GM19438 (cell line): Measurements from ENCODE around the gene TNFAIP8L1.

Experiments
- ATAC-seq: cut with Tn5 transposase; IDR thresholded peaks from one replicate; pipeline ENCODE4 v1.9.1; 2021; ENCODE audit warnings: low read depth; ENCODE audit not compliant: unreplicated experiment

TNFAIP8L1 gene

GRCh38 chr19:4609878-4610511 lies 29.3 kb upstream of the TNFAIP8L1 start:
- ATAC-seq: no peak

GRCh38 chr19:4613254-4613751 lies 26.0 kb upstream of the TNFAIP8L1 start:
- ATAC-seq: no peak

GRCh38 chr19:4618019-4618418 lies 21.3 kb upstream of the TNFAIP8L1 start:
- ATAC-seq: no peak

- ATAC-seq: no peak
Observed at GRCh38 chr19:4619668-4620294, 19.5 kb upstream of the TNFAIP8L1 start.

- no peak for ATAC-seq
Observed at GRCh38 chr19:4620675-4621074, 18.6 kb upstream of the TNFAIP8L1 start.

GRCh38 chr19:4622695-4623421 lies 16.5 kb upstream of the TNFAIP8L1 start:
- no peak for ATAC-seq

- no peak for ATAC-seq
Observed at GRCh38 chr19:4624301-4624700, 15.0 kb upstream of the TNFAIP8L1 start.

- no peak for ATAC-seq
Observed at GRCh38 chr19:4624733-4625362, 14.5 kb upstream of the TNFAIP8L1 start.

GRCh38 chr19:4633140-4633967 lies 6.0 kb upstream of the TNFAIP8L1 start:
- ATAC-seq: no peak

- ATAC-seq: no peak
Observed at GRCh38 chr19:4635754-4636116, 3.6 kb upstream of the TNFAIP8L1 start.

GRCh38 chr19:4636151-4636717 lies 3.1 kb upstream of the TNFAIP8L1 start:
- no peak for ATAC-seq

GRCh38 chr19:4636761-4637160 lies 2.6 kb upstream of the TNFAIP8L1 start:
- ATAC-seq: no peak

- ATAC-seq: no peak
Observed at GRCh38 chr19:4638317-4638716, 999 bp upstream of the TNFAIP8L1 start.

- ATAC-seq: no peak
Observed at GRCh38 chr19:4639531-4640246, 373 bp downstream of the TNFAIP8L1 start.

GRCh38 chr19:4640247-4641000 lies 1.1 kb downstream of the TNFAIP8L1 start:
- no peak for ATAC-seq

- no peak for ATAC-seq
Observed at GRCh38 chr19:4641132-4641531, 1.8 kb downstream of the TNFAIP8L1 start.

GRCh38 chr19:4642625-4643024 lies 3.3 kb downstream of the TNFAIP8L1 start:
- no peak for ATAC-seq

GRCh38 chr19:4645718-4646117 lies 6.4 kb downstream of the TNFAIP8L1 start:
- no peak for ATAC-seq
